Measurements from ENCODE around the gene KCNB1.

The KCNB1 gene

GRCh38 chr20:49508435-49509199, 26.1 kb upstream of the KCNB1 start:
- no peaks in the 10 kb centered on the region for H3K9me3 Mint-ChIP-seq
- peaks cover 18% of the 10 kb centered on the region for H3K4me1 Mint-ChIP-seq
- no peak overlapping the region for H3K4me3 Mint-ChIP-seq
- H3K27ac Mint-ChIP-seq, result peak overlapping the region in 2 of 3 experiments; percentile 19 to 35
- peak; percentile 52 to 61 (median 59) for TF ChIP-seq CTCF (IDR thresholded peaks at IDR 0.05; ENCODE audit: unreplicated experiment in 3 of 3)
- no peaks in the 10 kb centered on the region for H3K27me3 Mint-ChIP-seq (ENCODE audit: low read depth)
- peaks cover 33% of the 10 kb centered on the region for H3K36me3 Mint-ChIP-seq (ENCODE audit: low read depth)

DNA sequence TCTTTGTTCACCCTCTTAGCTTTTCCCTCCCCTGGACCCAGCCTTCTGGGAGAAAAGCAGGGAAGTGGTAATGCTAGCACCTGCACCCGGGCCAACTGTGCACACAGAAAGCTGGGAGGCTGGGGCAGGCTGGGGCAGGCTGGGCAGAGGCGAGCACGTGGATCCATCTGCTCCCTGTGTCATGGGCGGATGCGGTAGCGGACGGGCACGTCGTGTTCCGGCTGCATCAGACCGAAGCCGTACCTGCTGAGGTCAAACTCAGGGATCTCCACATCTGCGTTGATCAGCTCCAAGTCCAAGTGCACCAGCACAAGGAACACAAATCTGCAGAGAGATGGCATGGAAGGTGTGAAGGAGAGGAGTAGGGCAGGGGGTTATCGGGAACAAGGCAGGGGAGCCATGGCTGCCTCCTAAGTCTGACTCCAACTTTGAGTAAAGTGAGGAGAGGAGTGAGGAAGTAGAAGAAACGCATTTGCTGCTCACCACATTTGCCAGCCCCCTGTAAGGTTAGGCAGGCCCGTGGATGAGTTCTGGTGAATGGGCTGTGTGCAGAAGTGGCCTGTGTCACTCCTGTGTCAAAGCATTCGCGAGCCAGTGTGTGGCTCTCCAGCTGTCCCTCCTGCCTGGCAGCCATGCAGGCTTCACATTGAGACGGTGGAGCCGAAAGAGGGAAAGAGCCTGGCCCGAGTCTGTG, 25.4 kb upstream of the KCNB1 start:
- Mint-ChIP-seq H3K9me3 (no peaks in the 10 kb centered on the region), H3K36me3 (ENCODE audit: low read depth) (peaks cover 33% of the 10 kb centered on the region), H3K27ac (peak overlapping the region in 1 of 3 experiments; percentile 19), H3K27me3 (ENCODE audit: low read depth) (no peaks in the 10 kb centered on the region), H3K4me3 (no peak overlapping the region), H3K4me1 (peaks cover 18% of the 10 kb centered on the region)
- TF ChIP-seq CTCF (IDR thresholded peaks at IDR 0.05; ENCODE audit: unreplicated experiment in 3 of 3), result no peak

DNA sequence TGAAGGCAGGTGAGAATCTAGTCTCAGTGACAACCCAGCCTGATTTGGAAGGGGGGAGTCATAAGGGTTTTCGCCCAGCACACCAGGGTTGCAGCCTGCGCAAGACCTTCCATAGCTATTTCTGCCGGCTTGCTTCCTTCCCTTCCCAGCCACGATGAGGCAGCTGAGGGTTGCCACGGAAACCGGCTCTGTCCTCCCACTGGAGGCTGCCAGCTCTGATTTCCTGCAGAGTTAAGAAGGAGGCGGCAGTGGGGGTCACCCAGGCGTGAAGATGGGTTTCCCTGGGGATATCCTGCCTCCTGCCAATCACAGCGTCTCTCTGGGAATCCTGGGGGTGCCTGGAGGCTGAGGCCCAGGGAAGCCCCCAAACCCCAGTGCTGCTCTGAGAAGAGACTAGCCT, 23.1 kb upstream of the KCNB1 start:
- no peaks in the 10 kb centered on the region for H3K9me3 Mint-ChIP-seq
- no peak for TF ChIP-seq CTCF (IDR thresholded peaks at IDR 0.05; ENCODE audit: unreplicated experiment in 3 of 3)
- no peak overlapping the region for H3K27ac Mint-ChIP-seq
- H3K4me3 Mint-ChIP-seq, result no peak overlapping the region
- H3K36me3 Mint-ChIP-seq (ENCODE audit: low read depth), result peaks cover 25% of the 10 kb centered on the region
- no peaks in the 10 kb centered on the region for H3K27me3 Mint-ChIP-seq (ENCODE audit: low read depth)
- H3K4me1 Mint-ChIP-seq, result peaks cover 10% of the 10 kb centered on the region

DNA sequence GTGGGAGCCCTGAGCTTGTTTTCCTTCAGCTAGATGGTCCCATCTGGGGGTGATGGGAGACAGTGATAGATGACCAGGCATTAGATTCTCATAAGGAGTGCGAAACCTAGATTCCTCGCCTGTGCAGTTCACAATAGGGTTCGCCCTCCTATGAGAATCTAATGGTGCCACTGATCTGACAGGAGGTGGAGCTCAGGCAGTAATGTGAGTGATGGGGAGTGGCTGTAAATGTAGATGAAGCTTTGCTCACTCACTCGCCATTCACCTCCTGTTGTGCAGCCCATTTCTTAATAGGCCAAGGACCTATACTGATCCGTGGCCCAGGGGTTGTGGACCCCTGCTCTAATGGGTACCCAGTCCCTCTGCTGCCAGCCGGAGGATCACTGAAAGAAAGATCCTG, 20.7 kb upstream of the KCNB1 start:
- peaks cover 3% of the 10 kb centered on the region for H3K27me3 Mint-ChIP-seq (ENCODE audit: low read depth)
- H3K27ac Mint-ChIP-seq, result no peak overlapping the region
- TF ChIP-seq CTCF (IDR thresholded peaks at IDR 0.05; ENCODE audit: unreplicated experiment in 3 of 3), result no peak
- peaks cover 12% of the 10 kb centered on the region for H3K36me3 Mint-ChIP-seq (ENCODE audit: low read depth)
- no peaks in the 10 kb centered on the region for H3K9me3 Mint-ChIP-seq
- no peaks in the 10 kb centered on the region for H3K4me1 Mint-ChIP-seq
- H3K4me3 Mint-ChIP-seq, result no peak overlapping the region

- no peak overlapping the region for H3K4me3 Mint-ChIP-seq
- H3K9me3 Mint-ChIP-seq, result no peaks in the 10 kb centered on the region
- no peak overlapping the region for H3K27ac Mint-ChIP-seq
- peaks cover 6% of the 10 kb centered on the region for H3K4me1 Mint-ChIP-seq
- peaks cover 4% of the 10 kb centered on the region for H3K36me3 Mint-ChIP-seq (ENCODE audit: low read depth)
- H3K27me3 Mint-ChIP-seq (ENCODE audit: low read depth), result peaks cover 5% of the 10 kb centered on the region
- TF ChIP-seq CTCF (IDR thresholded peaks at IDR 0.05; ENCODE audit: unreplicated experiment in 3 of 3), result no peak
Observed at GRCh38 chr20:49501917-49502316, 19.4 kb upstream of the KCNB1 start.

- H3K27me3 Mint-ChIP-seq (ENCODE audit: low read depth), result peaks cover 10% of the 10 kb centered on the region
- H3K27ac Mint-ChIP-seq, result no peak overlapping the region
- no peak for TF ChIP-seq CTCF (IDR thresholded peaks at IDR 0.05; ENCODE audit: unreplicated experiment in 3 of 3)
- peaks cover 10% of the 10 kb centered on the region for H3K4me1 Mint-ChIP-seq
- H3K36me3 Mint-ChIP-seq (ENCODE audit: low read depth), result no peaks in the 10 kb centered on the region
- H3K9me3 Mint-ChIP-seq, result no peaks in the 10 kb centered on the region
- H3K4me3 Mint-ChIP-seq, result no peak overlapping the region
Observed at GRCh38 chr20:49497398-49497669, 14.9 kb upstream of the KCNB1 start.

All from nephron (organoid).